Measurements from ENCODE around the gene FAM240B. TPM values are rescaled to one million over a fixed set of nuclear protein-coding genes. Genes with fewer than 3 reads are reported as not detected.

Gene FAM240B
- total and polyA plus RNA-seq, 10 of the 15 experiments (the other 5 are each of a cell fraction or from before 2014, with no cell fraction given), result not detected

GRCh38 chr9:38705917-38706316, 14.0 kb downstream of the FAM240B start:
- Histone ChIP-seq H2AFZ (ENCODE audit: control insufficient read depth, low read depth, low read length) (no peak overlapping the region), H3K4me1 (ENCODE audit: control insufficient read depth, insufficient read depth, low read length) (no peaks in the 10 kb centered on the region), H3K27ac (ENCODE audit: control insufficient read depth, insufficient read depth) (no peak overlapping the region), H3K9me3 (replicated peaks; ENCODE audit: control insufficient read depth, insufficient read depth, low read length) (no peaks in the 10 kb centered on the region), H3K27me3 (replicated peaks in 1 of 2; ENCODE audit: control insufficient read depth in 2 of 2, insufficient read depth in 2 of 2, low read length in 1 of 2) (no peaks in the 10 kb centered on the region), H3K36me3 (ENCODE audit: control insufficient read depth in 2 of 2, insufficient read depth in 2 of 2, low read length in 1 of 2) (no peaks in the 10 kb centered on the region), H3K79me2 (ENCODE audit: control insufficient read depth, insufficient read depth, low read length) (no peaks in the 10 kb centered on the region), H3K4me3 (no peak overlapping the region), H3K9ac (ENCODE audit: control insufficient read depth, insufficient read depth, low read length) (no peak overlapping the region), H3K4me2 (ENCODE audit: control insufficient read depth, insufficient read depth) (no peak overlapping the region), H4K20me1 (ENCODE audit: control insufficient read depth, insufficient read depth) (no peaks in the 10 kb centered on the region)
- ATAC-seq (no peak), FAIRE-seq (no peak), DNase-seq (ENCODE audit: low read depth, low spot score) (no peak)
- no TSS peak for BruUV-seq (replicated peaks)
- RAD21 ChIA-PET (ENCODE audit: unreplicated experiment), result interaction anchor here (0.7 to 2.0 kb wide), 6 partner anchors 9 to 64 kb away, joined by 3 to 13 read pairs (median 4); no protein-coding TSS in a partner anchor
- in situ Hi-C loops (cut with MboI) (loop anchor here (10.0 kb wide), 2 partner anchors 61 to 331 kb away; no protein-coding TSS in a partner anchor), intact Hi-C loops (cut with micrococcal nuclease; ENCODE audit: unreplicated experiment) (loop anchor here (5.0 kb wide), 1 partner anchor 64 kb away; no protein-coding TSS in a partner anchor)
- SMC1A ChIA-PET (ENCODE audit: uncharacterized antibody, unreplicated experiment), result interaction anchor here (0.7 to 4.9 kb wide), 9 partner anchors 8 to 62 kb away, joined by 3 to 27 read pairs (median 6); no protein-coding TSS in a partner anchor
- WGBS (ENCODE audit: insufficient coverage, insufficient replicate concordance, low lambda C conversion rate, missing lambda C conversion rate), result 29% methylated on average over 6 of the region's 6 CpGs
- POLR2A ChIA-PET, result no interaction called here
- CTCF ChIA-PET, result interaction anchor here (0.9 to 6.5 kb wide), 4 partner anchors 15 to 62 kb away, joined by 3 to 77 read pairs (median 10); no protein-coding TSS in a partner anchor
- TF ChIP-seq ZNF592 (IDR thresholded peaks at IDR 0.05), result no peak
- no peak for TF ChIP-seq TARDBP (IDR thresholded peaks at IDR 0.05; ENCODE audit: borderline replicate concordance)
- no peak for TF ChIP-seq ZNF207 (IDR thresholded peaks at IDR 0.05; ENCODE audit: borderline replicate concordance)
- no peak for TF ChIP-seq MYB (IDR thresholded peaks at IDR 0.05; ENCODE audit: borderline replicate concordance, low read depth, low read length)
- TF ChIP-seq WRNIP1 (IDR thresholded peaks at IDR 0.05; ENCODE audit: borderline replicate concordance, low read depth, low read length), result no peak
- no peak for TF ChIP-seq SMARCA5 (IDR thresholded peaks at IDR 0.05)
- TF ChIP-seq GATAD2B (conservative IDR thresholded peaks at IDR 0.05; ENCODE audit: low read depth), result no peak
- no peak for TF ChIP-seq NRF1 (conservative IDR thresholded peaks at IDR 0.05; ENCODE audit: low read depth, low read length)
- no peak for TF ChIP-seq STAT3 (IDR thresholded peaks at IDR 0.05; ENCODE audit: low read depth, low read length)
- no peak for TF ChIP-seq NR2C2 (IDR thresholded peaks at IDR 0.05; ENCODE audit: borderline replicate concordance, control insufficient read depth, insufficient read length, low read depth)
